Inflammatory macrophage treated with lipopolysaccharide for 1 hour (primary cell): ENCODE measurements around the gene EPHB2.

Experiments used
- DNase-seq, 2 donors: peaks; one replicate each; pipeline ENCODE4 v3.0.0-alpha.2; 2020 to 2022

EPHB2 gene

GRCh38 chr1:22824466-22824865, 113.8 kb downstream of the EPHB2 start:
- no peak for DNase-seq

- DNase-seq = no peak
These were observed 114.3 kb downstream of the EPHB2 start for GRCh38 chr1:22824975-22825374.

GRCh38 chr1:22825486-22826189, 115.0 kb downstream of the EPHB2 start:
- no peak for DNase-seq

- DNase-seq = no peak
These were observed 116.3 kb downstream of the EPHB2 start for GRCh38 chr1:22826604-22827580.

- no peak for DNase-seq
These were observed 117.2 kb downstream of the EPHB2 start for GRCh38 chr1:22827666-22828483.

GRCh38 chr1:22828484-22829308, 118.1 kb downstream of the EPHB2 start:
- DNase-seq = peak in 1 of 2 donors; percentile 55

GRCh38 chr1:22829309-22829989, 118.8 kb downstream of the EPHB2 start:
- DNase-seq = no peak

- no peak for DNase-seq
These were observed 119.5 kb downstream of the EPHB2 start for GRCh38 chr1:22830041-22830566.

GRCh38 chr1:22830757-22831340, 120.2 kb downstream of the EPHB2 start:
- peak; percentile 36 to 53 for DNase-seq

- DNase-seq = peak; percentile 82 to 91
These were observed 121.2 kb downstream of the EPHB2 start for GRCh38 chr1:22831729-22832413.

GRCh38 chr1:22832414-22832786, 121.8 kb downstream of the EPHB2 start:
- DNase-seq = no peak

GRCh38 chr1:22833699-22834098, 123.1 kb downstream of the EPHB2 start:
- no peak for DNase-seq

GRCh38 chr1:22834420-22834819, 123.8 kb downstream of the EPHB2 start:
- DNase-seq = peak; percentile 48 to 71

GRCh38 chr1:22835636-22836319, 125.1 kb downstream of the EPHB2 start:
- no peak for DNase-seq

GRCh38 chr1:22836850-22837249, 126.2 kb downstream of the EPHB2 start:
- DNase-seq = no peak

- no peak for DNase-seq
These were observed 126.7 kb downstream of the EPHB2 start for GRCh38 chr1:22837332-22837731.

GRCh38 chr1:22838965-22839364, 128.3 kb downstream of the EPHB2 start:
- no peak for DNase-seq

- no peak for DNase-seq
These were observed 129.2 kb downstream of the EPHB2 start for GRCh38 chr1:22839806-22840205.

- no peak for DNase-seq
These were observed 130.5 kb downstream of the EPHB2 start for GRCh38 chr1:22841142-22841541.

GRCh38 chr1:22841860-22842281, 131.2 kb downstream of the EPHB2 start:
- DNase-seq = no peak
